NCI-H524 treated with DMSO at 0.1 percent for 48 hours (cell line): ENCODE results near the gene PMVK.
A peak's percentile ranks its signal among the peaks of the same experiment; 100 is the strongest.
"Not testable (repeated sequence)": the region's sequence is repeated elsewhere in the genome, so short reads cannot be mapped to it uniquely, and the experiment has no call there.

Source experiments
- DNase-seq: peaks from one replicate; lab custom pipeline; 2025; lab: John Stamatoyannopoulos, UW

PMVK gene

DNA sequence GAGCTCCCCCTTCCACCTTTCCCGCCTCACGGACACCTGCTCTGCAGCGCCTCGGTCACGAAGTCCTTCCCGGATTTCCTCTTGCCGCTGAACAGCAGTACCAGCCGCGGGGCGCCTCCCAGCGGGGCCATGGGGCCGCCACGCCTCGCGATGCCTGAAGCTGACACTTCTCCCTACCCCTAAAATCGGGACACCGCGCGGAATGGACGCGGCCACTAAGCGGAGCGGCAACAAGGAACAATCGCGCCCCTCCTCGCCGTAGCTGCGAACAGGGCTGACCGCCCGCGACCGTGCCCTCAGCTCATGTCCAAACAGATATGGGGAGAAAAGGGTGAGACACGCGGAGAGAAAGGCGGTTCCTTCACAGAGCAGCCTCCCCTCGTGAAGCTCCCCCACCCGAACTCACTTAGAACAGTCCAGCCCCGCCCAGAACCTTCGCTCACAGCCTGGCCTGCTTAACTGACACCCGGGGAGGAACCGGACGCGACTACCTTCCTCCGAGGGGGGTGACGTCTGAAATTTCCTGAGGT is at the start of gene PMVK:
Gene PMVK (minus strand): TSS at position 165 of the 530 bp plus-strand sequence. CDS start 34 bp downstream, at position 131.
- DNase-seq, result peak; percentile 64

DNA sequence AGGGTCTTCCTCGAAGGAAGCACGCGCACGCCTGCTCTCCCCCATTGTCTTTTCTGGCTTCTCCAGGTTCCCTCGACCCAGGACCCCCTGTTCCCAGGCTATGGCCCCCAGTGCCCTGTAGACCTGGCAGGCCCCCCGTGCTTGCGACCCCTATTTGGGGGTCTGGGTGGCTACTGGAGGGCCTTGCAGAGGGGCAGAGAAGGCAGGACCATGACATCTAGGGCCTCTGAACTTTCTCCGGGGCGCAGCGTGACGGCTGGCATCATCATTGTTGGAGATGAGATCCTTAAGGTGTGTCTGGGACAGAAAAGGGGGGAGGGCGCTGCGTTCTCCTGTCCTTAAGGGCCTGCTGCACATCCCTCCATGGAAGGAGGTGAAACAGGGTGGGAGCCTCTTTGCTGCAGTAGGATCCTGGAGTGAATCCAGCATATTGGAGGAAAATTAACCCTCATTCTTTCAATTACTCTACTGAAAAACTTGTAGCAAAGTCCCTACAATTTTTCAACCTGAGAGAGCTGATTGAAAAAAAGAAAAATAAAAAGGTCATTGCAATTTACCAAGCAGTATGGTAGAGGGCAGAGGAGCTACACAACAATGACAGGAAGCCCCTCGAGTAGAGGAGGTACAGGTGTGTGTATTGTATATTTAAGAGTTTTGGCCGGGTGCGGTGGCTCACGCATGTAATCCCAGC is 47.4 kb upstream of the PMVK start:
- no peak for DNase-seq

DNA sequence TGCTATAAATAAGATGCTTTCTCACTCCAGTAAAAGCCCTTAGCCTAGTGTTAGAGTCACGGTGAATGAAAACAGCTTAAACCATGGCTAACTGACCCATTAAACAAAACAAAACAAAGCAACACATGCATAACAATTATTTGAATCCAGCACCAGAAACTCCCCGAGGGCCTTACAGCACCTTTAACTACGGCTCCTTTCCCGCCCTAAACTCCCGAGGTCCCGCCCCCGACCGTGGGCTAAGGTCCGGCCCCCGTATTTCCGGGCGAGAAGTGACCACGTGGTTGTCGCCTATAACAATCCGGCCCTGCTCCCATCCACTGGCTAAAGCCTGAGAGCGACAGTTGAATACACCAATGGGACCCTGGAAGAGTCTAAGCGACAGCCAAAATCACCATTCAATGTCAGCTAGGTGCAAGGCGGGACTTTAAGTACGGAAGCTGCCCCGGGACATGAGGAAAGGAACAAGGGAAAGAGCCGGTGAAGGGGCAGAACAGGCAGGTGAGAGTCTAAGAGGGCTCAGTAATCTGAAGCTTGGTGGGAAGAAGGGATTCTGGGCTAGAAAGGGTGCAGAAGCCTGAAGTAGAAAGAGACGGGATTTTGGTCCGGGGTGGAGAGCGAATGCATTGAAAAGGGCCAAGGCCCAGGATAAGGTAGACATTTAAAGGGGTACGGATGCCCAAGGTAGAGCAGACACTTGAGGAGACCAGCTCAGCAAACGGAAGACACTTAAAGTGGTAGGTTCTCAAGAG is 46.6 kb upstream of the PMVK start, which contains the start of gene FLAD1:
Gene FLAD1 (plus strand): TSS at position 448 of the 752 bp plus-strand sequence. CDS start 351 bp downstream, outside the sequence.
- peak; percentile 98 for DNase-seq

DNA sequence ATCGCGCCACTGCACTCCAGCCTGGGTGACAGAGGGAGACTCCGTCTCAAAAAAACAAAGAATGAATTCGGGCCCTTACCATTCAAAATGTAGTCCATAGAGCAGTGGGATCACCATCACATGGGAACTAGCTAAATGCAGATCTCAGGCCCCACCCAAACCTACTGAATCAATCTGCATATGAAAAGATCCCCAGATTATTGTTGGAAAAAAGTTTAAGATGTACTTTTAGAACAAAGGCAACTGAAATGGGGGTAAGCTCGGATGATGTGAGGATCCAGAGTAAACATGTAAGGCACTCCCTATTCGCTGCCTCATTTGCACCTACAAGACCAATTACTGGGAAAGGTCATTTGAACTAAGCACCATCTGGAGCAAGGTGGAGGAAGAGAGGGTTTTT is 45.8 kb upstream of the PMVK start:
- no peak for DNase-seq

DNA sequence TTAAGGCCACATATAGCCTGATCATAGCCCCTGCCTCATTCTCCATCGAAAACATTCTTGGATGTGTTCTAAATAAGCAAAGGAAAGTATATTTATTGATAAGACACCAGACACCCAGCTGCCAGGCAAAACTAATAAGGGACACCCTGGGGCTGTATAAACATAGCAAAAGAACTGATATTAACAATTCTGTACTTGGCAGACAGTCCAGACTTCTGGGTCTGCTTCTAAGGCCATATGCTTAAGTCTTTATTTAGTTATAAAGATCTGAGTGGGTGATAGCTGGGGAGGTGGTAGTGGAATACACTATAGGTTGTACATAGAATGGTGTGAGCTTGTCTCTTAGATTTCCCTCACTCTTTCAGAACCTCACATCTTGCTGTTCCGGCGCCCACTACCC is 41.8 kb upstream of the PMVK start:
- DNase-seq, result no peak

DNA sequence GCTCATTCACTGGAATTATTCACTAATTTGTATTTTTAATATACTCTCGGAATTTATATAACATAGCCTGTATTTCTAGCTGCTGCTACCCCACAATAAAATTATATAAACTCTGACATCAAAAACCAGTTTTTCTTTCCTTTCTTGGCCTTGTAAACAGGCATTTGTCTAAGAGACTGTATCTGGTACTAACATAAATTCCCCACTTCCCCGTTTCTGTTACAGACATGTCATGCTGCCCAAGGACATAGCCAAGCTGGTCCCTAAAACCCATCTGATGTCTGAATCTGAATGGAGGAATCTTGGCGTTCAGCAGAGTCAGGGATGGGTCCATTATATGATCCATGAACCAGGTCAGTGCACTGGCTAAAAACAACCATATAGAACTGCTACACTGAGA is 41.2 kb upstream of the PMVK start:
- DNase-seq, result not testable (repeated sequence)

DNA sequence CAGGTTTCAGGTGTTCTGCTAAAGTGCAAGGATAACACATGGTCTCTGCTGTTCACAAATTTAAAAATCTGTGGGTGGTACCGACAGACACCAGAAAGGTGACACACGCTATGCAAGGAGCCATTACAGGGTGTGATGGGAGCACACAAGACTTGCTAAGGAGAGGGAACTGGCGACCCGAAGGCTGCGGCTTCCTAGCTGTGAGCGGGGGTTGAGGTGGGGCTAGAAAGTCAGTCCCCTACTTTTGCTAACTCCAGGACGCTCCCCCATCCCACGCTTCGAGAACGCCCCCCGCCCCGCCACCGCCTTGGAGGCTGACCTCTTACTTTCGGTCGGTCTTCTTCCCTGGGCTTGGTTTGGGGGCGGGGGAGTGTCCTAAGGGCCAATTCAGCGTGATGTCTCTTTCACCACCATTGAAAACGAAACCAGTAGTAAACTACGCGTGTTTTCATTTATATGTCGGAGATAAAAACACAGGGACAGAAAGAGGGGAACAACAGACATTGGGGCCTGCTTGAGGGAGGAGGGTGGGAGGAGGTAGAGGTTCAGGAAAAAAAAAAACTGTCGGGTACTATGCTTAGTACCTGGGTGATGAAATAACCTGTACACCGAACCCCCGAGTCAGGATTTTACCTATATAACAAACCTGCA is 39.0 kb upstream of the PMVK start:
- DNase-seq, result no peak

DNA sequence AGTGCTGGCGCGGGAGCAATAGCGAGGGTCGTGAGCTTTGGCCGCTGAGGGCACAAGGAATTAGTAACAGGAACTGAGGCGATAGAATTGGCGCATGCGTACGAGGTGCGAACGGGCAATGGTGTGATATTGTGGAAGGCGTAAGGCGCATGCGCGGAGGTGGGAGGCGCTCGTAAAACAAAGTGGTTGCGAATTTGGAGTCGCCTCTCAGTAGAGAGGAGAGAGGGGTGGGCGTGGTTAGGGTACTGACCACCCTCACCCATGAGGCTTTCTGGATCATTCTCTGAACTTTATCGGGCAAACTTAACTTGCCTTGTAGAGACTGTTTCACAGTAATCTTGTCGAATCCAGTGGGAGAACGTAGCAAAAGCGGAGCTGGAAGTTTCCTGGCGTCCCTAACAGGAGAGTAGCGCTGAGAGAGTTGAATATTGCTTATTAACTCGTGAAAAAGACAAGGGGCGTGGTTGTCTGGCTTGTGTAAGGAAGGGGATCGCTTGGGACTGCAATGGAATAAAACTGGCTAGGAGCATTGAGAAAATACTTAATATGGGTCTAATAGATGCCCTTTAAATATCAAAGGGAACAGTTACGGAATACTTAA is 38.4 kb upstream of the PMVK start:
- DNase-seq, result peak; percentile 69

DNA sequence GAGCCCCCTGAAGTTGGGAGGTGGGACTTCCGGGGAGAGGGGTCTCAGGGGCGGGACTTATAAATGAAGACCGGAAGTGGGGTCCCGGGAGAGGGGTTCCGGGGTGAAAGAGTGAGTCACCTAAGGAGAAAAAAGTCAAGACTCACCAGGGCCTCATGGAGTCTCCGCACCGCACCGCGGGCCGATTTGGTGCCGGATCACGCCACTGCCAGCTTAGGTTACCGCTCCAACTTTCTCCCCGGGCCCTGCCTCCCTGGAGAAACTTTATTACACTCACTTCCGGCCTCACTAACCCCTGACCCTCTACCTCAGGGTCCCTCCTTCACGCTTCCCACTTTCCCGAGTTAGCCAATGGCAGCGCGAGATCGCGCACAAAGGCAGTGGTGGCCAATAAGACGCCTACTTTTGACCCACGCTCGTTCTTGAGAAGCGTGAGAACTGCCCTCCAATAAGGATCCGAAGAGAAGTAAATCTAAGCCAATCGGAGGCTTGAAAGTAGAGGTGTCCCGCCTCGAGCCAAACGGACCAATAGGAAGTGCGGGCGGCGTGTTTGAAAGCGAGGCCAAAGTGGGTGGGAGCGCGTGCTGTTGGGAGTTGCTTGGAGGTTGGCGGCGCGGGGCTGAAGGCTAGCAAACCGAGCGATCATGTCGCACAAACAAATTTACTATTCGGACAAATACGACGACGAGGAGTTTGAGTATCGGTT is 37.7 kb upstream of the PMVK start, which contains the start of gene CKS1B:
Gene CKS1B (plus strand): TSS at position 580 of the 706 bp plus-strand sequence. CDS start 65 bp downstream, at position 645.
- peak; percentile 99 for DNase-seq

DNA sequence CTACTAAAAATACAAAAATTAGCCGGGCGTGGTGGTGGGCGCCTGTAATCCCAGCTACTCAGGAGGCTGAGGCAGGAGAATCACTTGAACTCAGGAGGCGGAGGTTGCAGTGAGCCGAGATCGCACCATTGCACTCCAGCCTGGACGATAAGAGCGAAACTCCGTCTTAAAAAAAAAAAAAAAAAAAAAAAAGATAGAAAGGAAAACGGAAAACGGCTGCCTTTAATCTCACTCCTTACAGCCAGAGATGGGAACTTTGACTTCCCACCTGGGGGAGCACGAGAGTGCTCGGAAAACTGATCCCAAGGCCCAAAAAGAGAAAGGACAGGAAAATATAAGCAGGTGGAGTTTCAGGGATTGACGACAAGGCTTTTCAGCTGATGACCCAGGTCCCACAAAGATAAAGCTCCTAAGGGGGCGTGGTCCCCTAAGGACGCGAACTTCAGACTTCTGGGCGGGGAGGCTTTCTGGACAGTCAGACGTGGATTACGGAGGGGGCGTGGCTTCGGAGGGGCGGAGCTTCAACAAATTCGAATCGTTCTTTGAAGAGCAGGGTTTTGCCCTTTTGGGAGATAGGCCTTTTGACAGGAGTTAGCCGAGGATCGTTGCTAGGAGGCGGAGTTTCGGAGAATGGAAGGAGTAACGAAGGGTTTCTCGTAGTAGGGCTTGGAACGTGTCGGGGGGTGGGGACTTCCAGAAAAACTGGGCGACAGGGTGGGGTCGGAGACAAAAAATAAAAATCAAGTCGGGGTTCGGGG is 37.0 kb upstream of the PMVK start:
- DNase-seq, result peak; percentile 72

DNA sequence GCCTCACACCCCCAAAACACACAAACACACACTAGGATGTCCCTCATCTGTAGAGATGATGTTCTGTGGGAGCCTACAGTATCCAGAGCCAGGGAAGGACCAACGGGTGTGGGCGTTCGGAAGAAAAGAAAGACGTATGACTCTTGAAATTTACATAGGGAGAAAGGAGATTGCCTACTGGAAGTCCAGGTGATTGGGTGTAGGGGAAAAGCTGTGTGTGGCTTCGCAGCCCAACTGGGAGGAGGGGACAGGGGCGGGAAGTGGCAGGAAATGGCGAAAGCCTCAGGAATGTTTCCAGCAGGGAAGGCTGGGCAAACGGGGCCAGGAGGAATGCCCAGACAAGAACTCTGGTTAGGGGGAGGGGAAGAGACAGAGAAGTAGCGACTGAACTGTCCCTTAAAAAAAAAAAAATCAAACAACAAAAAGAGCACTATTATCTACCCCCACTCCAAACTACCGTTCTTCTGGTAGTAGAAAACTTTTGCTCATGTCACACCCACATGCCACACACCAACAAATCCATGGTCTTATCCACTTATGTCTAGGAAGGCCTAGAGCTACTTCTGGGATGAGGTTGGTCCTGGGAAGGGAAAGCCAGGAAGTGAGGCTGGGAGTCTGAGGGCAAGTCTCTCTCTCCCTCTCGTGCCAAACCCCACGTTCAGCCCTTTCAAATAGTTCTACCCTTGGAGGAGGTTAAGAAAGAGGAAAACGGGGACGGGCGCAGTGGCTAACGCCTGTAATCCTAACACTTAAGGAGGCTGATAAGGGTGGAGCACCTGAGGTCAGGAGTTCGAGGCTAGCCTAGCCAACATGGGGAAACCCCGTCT is 36.2 kb upstream of the PMVK start:
- no peak for DNase-seq

DNA sequence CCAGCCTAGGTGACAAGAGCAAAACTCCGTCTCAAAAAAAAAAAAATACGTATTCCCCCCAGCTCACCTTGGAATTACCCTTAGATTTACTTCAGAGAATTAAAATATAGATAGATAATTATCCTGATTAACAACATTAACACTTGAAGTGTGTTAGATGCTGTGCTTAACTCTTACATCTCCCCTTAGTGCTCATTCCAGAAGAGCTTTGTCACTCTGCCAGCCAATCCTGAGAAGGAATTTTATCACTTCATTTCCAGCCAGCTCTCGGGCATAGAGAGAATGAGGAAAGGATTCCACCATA is 35.6 kb upstream of the PMVK start:
- no peak for DNase-seq

DNA sequence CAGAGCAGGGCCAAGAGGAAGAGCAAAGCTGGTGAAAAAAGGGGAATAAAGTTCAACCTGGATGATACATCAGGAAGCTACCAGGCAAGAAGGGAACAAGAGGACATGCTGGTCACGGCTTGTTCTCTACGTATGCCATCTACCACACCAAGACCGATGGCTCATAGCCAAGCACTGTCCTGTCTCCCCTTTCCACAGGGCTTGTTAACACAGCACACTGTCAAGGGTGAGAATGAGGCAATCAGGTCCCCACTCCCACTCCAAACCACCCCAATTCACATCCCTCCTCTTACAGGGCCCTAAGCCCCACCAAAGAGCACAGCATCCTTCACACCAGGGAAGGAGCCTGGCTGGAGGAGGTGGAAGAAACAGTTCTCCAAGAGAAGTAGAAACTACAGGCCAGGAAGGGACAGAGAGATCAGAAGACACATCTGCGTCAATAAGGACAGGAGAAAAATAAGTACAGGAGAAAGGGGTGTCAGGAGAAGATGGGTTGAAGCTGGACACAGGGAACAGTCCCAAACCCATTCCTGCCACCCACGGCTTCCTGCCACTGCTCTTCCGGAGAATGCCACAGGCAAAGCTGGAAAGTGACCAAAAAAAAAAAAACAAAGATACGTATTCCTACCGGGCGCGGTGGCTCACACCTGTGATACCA is 35.0 kb upstream of the PMVK start:
- no peak for DNase-seq

DNA sequence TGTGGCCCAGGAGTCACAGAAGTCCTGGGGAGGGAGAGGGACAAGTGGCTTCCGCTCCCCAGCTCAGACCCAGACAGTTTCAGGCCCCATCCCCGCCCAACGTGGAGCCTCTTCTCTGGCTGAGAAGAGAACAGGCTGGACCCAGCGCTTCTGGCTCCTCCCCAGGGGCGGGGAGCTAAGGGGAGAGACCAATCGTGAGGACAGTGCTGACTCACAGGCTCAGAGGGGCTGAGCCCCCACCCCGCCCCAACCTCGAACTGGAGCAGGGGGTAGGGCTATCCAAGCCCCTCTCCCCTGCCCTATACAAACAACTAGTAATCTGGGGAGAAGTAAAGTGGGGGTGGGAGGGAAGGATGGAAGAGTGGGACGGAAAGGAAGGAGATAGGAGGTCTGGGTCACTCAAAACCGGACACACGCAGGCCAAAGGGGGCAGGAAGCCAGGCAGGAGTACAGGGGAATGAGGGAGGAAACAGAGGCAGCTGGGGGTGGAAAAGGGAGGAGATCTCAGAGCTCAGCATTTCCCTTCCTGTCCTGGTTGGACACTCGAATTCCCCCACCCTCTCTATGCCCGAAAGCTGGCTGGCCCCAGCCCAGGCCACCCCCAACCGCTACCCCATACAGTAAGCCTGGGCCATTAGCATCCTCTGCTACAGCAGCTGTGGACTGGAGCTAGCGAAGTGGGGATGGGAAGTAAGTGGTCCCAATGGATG is 34.3 kb upstream of the PMVK start, which contains the start of gene SHC1:
Gene SHC1 (minus strand): TSS at position 117 of the 710 bp plus-strand sequence. CDS start 221 bp downstream, outside the sequence.
- DNase-seq, result no peak

DNA sequence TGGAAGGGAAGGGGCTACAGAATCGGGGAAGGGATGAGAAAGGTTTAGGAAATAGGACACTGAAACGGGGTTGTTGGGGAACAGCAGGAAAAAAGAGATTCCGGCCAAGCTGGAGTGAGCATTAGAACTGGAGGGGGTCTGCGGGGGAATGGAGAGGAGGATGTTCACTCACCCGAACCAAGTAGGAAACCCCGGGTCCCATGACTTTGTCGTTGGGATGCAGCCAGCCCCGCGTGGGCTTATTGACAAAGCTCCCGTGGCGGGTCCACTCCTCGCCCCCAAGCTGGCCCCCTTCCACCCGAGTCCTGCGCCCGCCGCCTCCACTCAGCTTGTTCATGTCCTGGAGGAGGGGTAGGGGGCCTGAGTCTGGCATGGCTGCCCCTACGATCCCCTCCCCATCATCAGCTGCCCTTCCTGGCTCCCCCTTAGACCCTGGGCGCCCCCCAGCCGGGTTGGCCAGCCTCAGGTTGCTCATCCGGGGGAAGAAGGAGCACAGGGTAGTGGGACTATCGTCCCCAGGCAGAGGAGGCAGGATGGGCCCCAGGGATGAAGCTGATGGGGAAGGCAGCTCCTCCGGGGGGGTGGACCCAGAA is 33.4 kb upstream of the PMVK start:
- DNase-seq, result no peak

DNA sequence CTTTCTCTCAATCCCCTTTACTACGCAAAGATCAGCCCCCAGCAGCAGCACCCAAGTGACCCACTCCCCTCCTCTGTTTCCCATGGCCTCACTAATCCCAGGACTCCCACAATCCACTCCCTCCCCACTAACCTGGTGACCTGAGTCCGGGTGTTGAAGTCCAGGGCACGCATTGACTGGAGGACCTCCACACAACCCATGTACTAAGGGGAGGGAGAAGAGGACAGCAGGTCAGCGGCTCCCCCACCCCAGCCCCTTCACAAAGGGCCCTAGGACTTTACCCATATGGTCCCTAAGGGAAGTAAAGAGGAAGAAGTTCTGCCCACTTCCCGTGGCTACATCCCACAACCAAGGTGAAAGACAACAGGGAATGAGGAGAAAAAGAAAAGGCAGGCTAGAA is 32.7 kb upstream of the PMVK start:
- no peak for DNase-seq

DNA sequence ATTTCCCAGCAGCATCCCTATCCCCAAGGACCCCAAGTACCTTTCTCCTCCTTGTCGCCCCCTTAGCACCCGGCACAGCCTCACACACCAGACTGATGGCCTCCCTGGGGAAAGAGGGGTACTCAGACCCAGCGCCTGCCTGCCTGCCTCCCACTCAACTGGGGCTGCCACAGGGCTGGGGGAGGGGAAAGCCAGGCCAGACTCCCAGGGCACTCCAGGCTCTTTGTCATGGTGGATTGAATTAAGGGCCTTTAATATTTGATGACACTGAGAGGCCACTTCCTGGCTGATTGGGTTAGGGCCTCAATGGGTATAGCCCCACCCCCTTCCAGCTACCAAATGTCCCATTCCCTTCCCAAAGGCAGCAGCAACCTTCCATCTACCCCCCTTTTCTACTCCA is 32.2 kb upstream of the PMVK start:
- no peak for DNase-seq

DNA sequence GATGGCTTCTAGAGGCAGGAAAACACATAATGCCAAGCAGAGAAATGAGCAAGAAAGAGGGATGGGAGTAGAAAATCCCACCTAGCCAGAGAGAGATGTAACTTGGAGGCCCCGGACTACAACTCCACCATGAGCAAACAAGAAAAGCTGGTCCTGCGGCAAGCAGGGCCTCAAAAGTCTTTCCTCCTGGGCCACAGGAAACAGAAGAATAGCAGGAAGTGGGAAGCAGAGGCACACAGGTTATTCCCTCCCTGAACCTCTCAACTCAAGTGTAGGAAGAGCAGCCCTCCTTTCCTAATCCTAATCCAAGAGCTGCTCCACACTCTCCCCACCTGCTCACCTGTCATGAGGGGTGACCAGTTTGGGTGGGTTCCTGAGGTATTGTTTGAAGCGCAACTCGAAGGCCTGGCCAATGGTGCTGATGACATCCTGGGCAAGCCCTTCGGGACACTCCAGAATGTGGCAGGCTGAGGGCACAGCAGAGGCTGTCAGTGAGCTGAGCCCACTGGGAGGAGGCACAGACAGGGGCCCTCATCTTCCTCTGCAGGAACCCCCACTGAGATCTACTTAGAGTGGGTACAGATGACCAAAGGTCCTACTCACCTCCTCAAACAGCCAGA is 30.9 kb upstream of the PMVK start:
- no peak for DNase-seq
